PC-9 (cell line): ENCODE results near the gene RUNX2. TPM values are rescaled to one million over a fixed set of nuclear protein-coding genes. Genes with fewer than 3 reads are reported as not detected.

ENCODE experiments used
- BruUV-seq: library from RNA; stranded (reverse); fragments of 400-500 nt; replicated peaks from 2 replicates; lab custom pipeline; 2021; lab: Mats Ljungman, UMichigan
- CTCF ChIA-PET: fragments of 300-600 bp; sonication (Branson Sonifier 250); formaldehyde crosslinking; loops from one replicate; lab custom pipeline; 2022; ENCODE audit warnings: antibody characterized with exemption; lab: Charles Lee
- POLR2A ChIA-PET: fragments of 300-600 bp; sonication (Branson Sonifier 250); formaldehyde crosslinking; loops from one replicate; lab custom pipeline; 2022; ENCODE audit warnings: antibody characterized with exemption; ENCODE audit not compliant: unreplicated experiment; lab: Charles Lee
- DNase-seq, 2 experiments: peaks; one replicate each; pipeline versions ENCODE4 v3.0.0 to v3.0.0-alpha.2; 2015 to 2022; ENCODE audit warnings: mixed read lengths in 1 of 2
- H2AFZ ChIP-seq: fragments of 200-600 bp; sonication (generic); 2 replicates; pipeline ENCODE4 v1.8.1; 2017; ENCODE audit warnings: antibody characterized with exemption
- H3F3A ChIP-seq: fragments of 200-600 bp; sonication (generic); 2 replicates; pipeline ENCODE4 v1.8.1; 2017; ENCODE audit warnings: antibody characterized with exemption, mild to moderate bottlenecking, low read depth; ENCODE audit not compliant: insufficient read depth
- H3K27ac ChIP-seq: fragments of 200-600 bp; sonication (generic); 2 replicates; pipeline ENCODE4 v1.6.1; 2016; ENCODE audit warnings: mixed run types
- H3K27me3 ChIP-seq: fragments of 200-600 bp; sonication (generic); 2 replicates; pipeline ENCODE4 v1.6.1; 2016; ENCODE audit warnings: low read depth, mixed run types; ENCODE audit not compliant: insufficient read depth
- H3K36me3 ChIP-seq: fragments of 200-600 bp; sonication (generic); 2 replicates; pipeline ENCODE4 v1.6.1; 2016; ENCODE audit warnings: low read depth, mixed run types
- H3K4me1 ChIP-seq: fragments of 200-600 bp; sonication (generic); replicated peaks from 2 replicates; pipeline ENCODE4 v1.6.1; 2016; ENCODE audit warnings: mixed run types; ENCODE audit not compliant: insufficient read depth
- H3K4me2 ChIP-seq: fragments of 200-600 bp; sonication (generic); 2 replicates; pipeline ENCODE4 v1.6.1; 2017; ENCODE audit warnings: mixed run types
- H3K4me3 ChIP-seq: fragments of 200-600 bp; sonication (generic); 2 replicates; pipeline ENCODE4 v1.6.1; 2016; ENCODE audit warnings: mixed run types
- H3K79me2 ChIP-seq: fragments of 200-600 bp; sonication (generic); 2 replicates; pipeline ENCODE4 v1.6.1; 2017; ENCODE audit warnings: low read depth, mixed run types
- H3K9me2 ChIP-seq: fragments of 200-600 bp; sonication (generic); 2 replicates; pipeline ENCODE4 v1.8.1; 2017; ENCODE audit warnings: mild to moderate bottlenecking; ENCODE audit not compliant: insufficient read depth
- H3K9me3 ChIP-seq: fragments of 200-600 bp; sonication (generic); 2 replicates; pipeline ENCODE4 v1.8.1; 2016; ENCODE audit warnings: low read depth; ENCODE audit not compliant: insufficient read depth
- H4K20me1 ChIP-seq: fragments of 200-600 bp; sonication (generic); 2 replicates; pipeline ENCODE4 v1.8.1; 2017; ENCODE audit not compliant: insufficient read depth
- CTCF ChIP-seq: fragments of 200-600 bp; sonication (generic); conservative IDR thresholded peaks from 2 replicates; pipeline ENCODE4 v1.6.1; 2017; ENCODE audit warnings: mixed run types, antibody characterized with exemption, mild to moderate bottlenecking, moderate library complexity
- EZH2 ChIP-seq: fragments of 200-600 bp; sonication (generic); IDR thresholded peaks from 2 replicates; pipeline ENCODE4 v1.8.0; 2017; ENCODE audit warnings: antibody characterized with exemption, low read depth
- intact Hi-C: fragments of 100-400 bp; cut with micrococcal nuclease; formaldehyde crosslinking; loops from one replicate; pipeline ENCODE4 v1.10.0; 2022; ENCODE audit not compliant: unreplicated experiment
- total RNA-seq: library from RNA; stranded (reverse); gene quantifications from 2 replicates; pipeline ENCODE4 v1.2.3, GENCODE V29; 2021

Gene RUNX2
- total RNA-seq, 1 experiment from 2014 or later: 12.5 TPM

- Histone ChIP-seq H3K9me2 (no peaks in the 10 kb centered on the region), H3K9me3 (no peaks in the 10 kb centered on the region), H3K4me2 (peak overlapping the region; percentile 97), H3K4me3 (peak overlapping the region; percentile 93), H3K4me1 (peaks cover 10% of the 10 kb centered on the region), H3K36me3 (no peaks in the 10 kb centered on the region), H3F3A (peaks cover 9% of the 10 kb centered on the region), H3K79me2 (peaks cover 27% of the 10 kb centered on the region), H4K20me1 (no peaks in the 10 kb centered on the region), H3K27me3 (no peaks in the 10 kb centered on the region), H2AFZ (peak overlapping the region; percentile 97), H3K27ac (peak overlapping the region; percentile 94)
- ChIA-PET POLR2A (interaction anchor here (0.5 to 0.9 kb wide), 6 partner anchors 43 to 1307 kb away, joined by 3 to 10 read pairs (median 4); no protein-coding TSS in a partner anchor), CTCF (interaction anchor here (1.0 to 1.5 kb wide), 2 partner anchors 748 to 903 kb away, joined by 3 read pairs; no protein-coding TSS in a partner anchor)
- intact Hi-C loops: loop anchor here (5.0 kb wide), 3 partner anchors 44 to 716 kb away; no protein-coding TSS in a partner anchor
- TF ChIP-seq EZH2 (no peak), CTCF (no peak)
- TSS peak; percentile 89 for BruUV-seq
- no peak for DNase-seq
Measured at GRCh38 chr6:45378334-45378926, 50.3 kb downstream of the RUNX2 start.

- Histone ChIP-seq H3K27ac (no peak overlapping the region), H2AFZ (no peak overlapping the region), H3K4me2 (no peak overlapping the region), H3K4me1 (peaks cover 19% of the 10 kb centered on the region), H4K20me1 (no peaks in the 10 kb centered on the region), H3F3A (peaks cover 9% of the 10 kb centered on the region), H3K9me2 (no peaks in the 10 kb centered on the region), H3K4me3 (no peak overlapping the region), H3K27me3 (no peaks in the 10 kb centered on the region), H3K9me3 (no peaks in the 10 kb centered on the region), H3K36me3 (no peaks in the 10 kb centered on the region), H3K79me2 (peaks cover 9% of the 10 kb centered on the region; the same call in 1 of the 2 replicates)
- ChIA-PET POLR2A (no interaction called here), CTCF (no interaction called here)
- DNase-seq: no peak
- intact Hi-C loops: no loop called here
- no TSS peak for BruUV-seq
- TF ChIP-seq CTCF (no peak), EZH2 (no peak)
Measured at GRCh38 chr6:45382391-45382790, 54.3 kb downstream of the RUNX2 start.

GRCh38 chr6:45386501-45386900 lies 58.4 kb downstream of the RUNX2 start:
- intact Hi-C loops: no loop called here
- POLR2A ChIA-PET: no interaction called here

More at GRCh38 chr6:45386501-45386900, 58.4 kb downstream of the RUNX2 start:
- Histone ChIP-seq H3K4me2 (no peak overlapping the region), H3K27ac (no peak overlapping the region), H3K79me2 (no peaks in the 10 kb centered on the region), H4K20me1 (no peaks in the 10 kb centered on the region), H3K9me3 (no peaks in the 10 kb centered on the region), H3K4me1 (peaks cover 11% of the 10 kb centered on the region), H3K27me3 (no peaks in the 10 kb centered on the region), H3K36me3 (no peaks in the 10 kb centered on the region), H2AFZ (no peak overlapping the region), H3F3A (no peaks in the 10 kb centered on the region; the same call in 1 of the 2 replicates), H3K4me3 (no peak overlapping the region), H3K9me2 (no peaks in the 10 kb centered on the region)
- CTCF ChIA-PET: no interaction called here
- no peak for DNase-seq
- TF ChIP-seq EZH2 (no peak), CTCF (no peak)
- no TSS peak for BruUV-seq
